HepG2 (cell line): Measurements from ENCODE around the gene MAGEA8. TPM values are rescaled to one million over a fixed set of nuclear protein-coding genes. Genes with fewer than 3 reads are reported as not detected.

ENCODE experiments used
- ATAC-seq: fragments of 200-7000 bp; cut with Tn5 transposase; 3 replicates; pipeline ENCODE4 v1.9.1; 2020; ENCODE audit warnings: mild to moderate bottlenecking, moderate library complexity
- BruUV-seq: library from RNA; stranded (reverse); fragments of 400-500 nt; replicated peaks from 2 replicates; lab custom pipeline; 2021; lab: Mats Ljungman, UMichigan
- CTCF ChIA-PET: fragments of 300-600 bp; formaldehyde crosslinking; extraction: SDS; loops from one replicate; lab custom pipeline; 2021; ENCODE audit warnings: low total read pairs, inconsistent platforms, low intra/inter-chr PET ratio; lab: Yijun Ruan, JAX
- POLR2A ChIA-PET: fragments of 350-600 bp; sonication (Branson Sonifier 250); formaldehyde crosslinking; loops from one replicate; lab custom pipeline; 2020; ENCODE audit warnings: antibody characterized with exemption, inconsistent platforms; lab: Yijun Ruan, JAX
- DNase-seq: peaks from one replicate; pipeline ENCODE4 v3.0.0-alpha.2; 2015; ENCODE audit warnings: low spot score
- FAIRE-seq: peaks from 3 replicates; lab custom pipeline; 2011; peaks lifted over from hg19 to GRCh38; lab: Jason Lieb, UNC
- H2AFZ ChIP-seq: one replicate; pipeline ENCODE4 v1.6.1; 2011; ENCODE audit warnings: low read length, inconsistent platforms
- H3K27ac ChIP-seq: fragments of 300-600 bp; 3 replicates; pipeline ENCODE4 v1.8.0; 2011; ENCODE audit warnings: mixed run types, mild to moderate bottlenecking, mixed read lengths, low read length, inconsistent platforms; ENCODE audit not compliant: insufficient read depth; ENCODE audit errors: extremely low read length
- H3K27me3 ChIP-seq, 2 experiments: fragments of 200-600 bp in 1 of 2; 2 replicates in 1 of 2; 3 replicates in 1 of 2; pipeline versions ENCODE4 v1.6.0 to v1.8.0; 2011; ENCODE audit warnings: low read length in 2 of 2, mild to moderate bottlenecking in 2 of 2, moderate library complexity in 2 of 2, inconsistent platforms in 1 of 2; ENCODE audit not compliant: insufficient read depth in 2 of 2, control insufficient read depth in 1 of 2
- H3K36me3 ChIP-seq, 2 experiments: fragments of 200-600 bp in 1 of 2; replicated peaks in 1 of 2; 2 replicates in 1 of 2; 3 replicates in 1 of 2; pipeline versions ENCODE4 v1.5.1 to v1.8.0; 2011; ENCODE audit warnings: low read length in 2 of 2, inconsistent platforms in 1 of 2; ENCODE audit not compliant: insufficient read depth in 2 of 2, control insufficient read depth in 1 of 2
- H3K4me1 ChIP-seq: 2 replicates; pipeline ENCODE4 v1.5.1; 2012; ENCODE audit warnings: low read length, inconsistent platforms; ENCODE audit not compliant: insufficient read depth
- H3K4me2 ChIP-seq: 2 replicates; pipeline ENCODE4 v1.6.0; 2011; ENCODE audit warnings: low read depth, low read length, inconsistent platforms
- H3K4me3 ChIP-seq, 3 experiments: fragments of 200-600 bp in 1 of 3; sonication (generic), shearing (Covaris generic) in 1 of 3; replicated peaks in 1 of 3; 2 replicates each; pipeline ENCODE4 v1.5.1; 2011 to 2016; ENCODE audit warnings: low read length in 3 of 3, inconsistent platforms in 2 of 3, low read depth in 2 of 3, mild to moderate bottlenecking in 2 of 3, control low read depth in 1 of 3, mixed read lengths in 1 of 3; ENCODE audit not compliant: insufficient read depth in 1 of 3
- H3K79me2 ChIP-seq: one replicate; pipeline ENCODE4 v1.6.1; 2011; ENCODE audit warnings: low read length, inconsistent platforms; ENCODE audit not compliant: insufficient read depth
- H3K9ac ChIP-seq: 2 replicates; pipeline ENCODE4 v1.6.0; 2011; ENCODE audit warnings: mild to moderate bottlenecking, low read depth, low read length, inconsistent platforms; ENCODE audit not compliant: insufficient read depth
- H3K9me3 ChIP-seq: 2 replicates; pipeline ENCODE4 v1.5.1; 2012; ENCODE audit warnings: mild to moderate bottlenecking, low read length
- H4K20me1 ChIP-seq: 2 replicates; pipeline ENCODE4 v1.6.0; 2011; ENCODE audit warnings: inconsistent platforms, mild to moderate bottlenecking, low read length, moderate library complexity; ENCODE audit not compliant: insufficient read depth
- BRF2 ChIP-seq: sonication (generic); formaldehyde crosslinking; IDR thresholded peaks from 2 replicates; pipeline ENCODE4 v1.8.1; 2022; ENCODE audit warnings: mild to moderate bottlenecking, missing genetic modification reagents
- E2F2 ChIP-seq: sonication (generic); formaldehyde crosslinking; IDR thresholded peaks from 2 replicates; pipeline ENCODE4 v1.4.0; 2020; ENCODE audit warnings: missing genetic modification reagents, borderline replicate concordance
- GATAD1 ChIP-seq: IDR thresholded peaks from 2 replicates; pipeline ENCODE4 v1.6.1; 2016; ENCODE audit warnings: missing genetic modification reagents, missing compliant biosample characterization
- MLLT10 ChIP-seq: sonication (generic); formaldehyde crosslinking; IDR thresholded peaks from 2 replicates; pipeline ENCODE4 v1.4.0; 2020; ENCODE audit warnings: missing genetic modification reagents
- RNF219 ChIP-seq: sonication (generic); formaldehyde crosslinking; IDR thresholded peaks from 2 replicates; pipeline ENCODE4 v1.5.0; 2020; ENCODE audit warnings: mild to moderate bottlenecking, missing genetic modification reagents
- TEAD2 ChIP-seq: sonication (generic); formaldehyde crosslinking; IDR thresholded peaks from 2 replicates; pipeline ENCODE4 v1.9.0; 2021; ENCODE audit warnings: missing genetic modification reagents
- WGBS: methylation state at CpG from one replicate; pipeline ENCODE4 v1.1.6; 2017; ENCODE audit warnings: low lambda C conversion rate; 5-methylcytosine and 5-hydroxymethylcytosine counted together
- in situ Hi-C: cut with HindIII; loops from 2 replicates; pipeline ENCODE4 v1.10.0; 2017; ENCODE audit warnings: low pct_unique_long_range_greater_than_20kb; ENCODE audit not compliant: extremely low pct_ligation_motif_present
- intact Hi-C: fragments of 100-400 bp; cut with micrococcal nuclease; formaldehyde crosslinking; loops from one replicate; pipeline ENCODE4 v1.10.0; 2022; ENCODE audit not compliant: unreplicated experiment
- polyA plus RNA-seq, 8 experiments: library from polyadenylated mRNA; depleted of rRNA in 3 of 8; stranded (reverse) in 7 of 8; unstranded in 1 of 8; fragments of >200 nt; fragmentation: Illumina TruSeq in 4 of 8; extraction: Trizol in 4 of 8; gene quantifications; 2 replicates each; pipeline versions ENCODE4 v1.2.1 to v1.2.3, GENCODE V29; 2011 to 2016; ENCODE audit warnings: low read depth in 4 of 8, missing spikeins in 1 of 8, mixed read lengths in 1 of 8; ENCODE audit not compliant: insufficient read depth in 1 of 8
- total RNA-seq, 5 experiments: library from RNA; depleted of rRNA; stranded (reverse); fragments of >200 nt; fragmentation: Illumina TruSeq; extraction: Trizol; gene quantifications; 2 replicates each; pipeline ENCODE4 v1.2.3, GENCODE V29; 2016; ENCODE audit warnings: low read depth in 1 of 5
- TF ChIP-seq, protein P1 (sequence below): sonication (generic); formaldehyde crosslinking; IDR thresholded peaks from 2 replicates; pipeline ENCODE4 v1.4.0; 2020; ENCODE audit warnings: missing genetic modification reagents, borderline replicate concordance
- TF ChIP-seq, protein P2 (sequence below): sonication (generic); formaldehyde crosslinking; IDR thresholded peaks from 2 replicates; pipeline ENCODE4 v1.4.0; 2020; ENCODE audit warnings: missing genetic modification reagents, borderline replicate concordance
- TF ChIP-seq, protein P3 (sequence below): sonication (generic); formaldehyde crosslinking; IDR thresholded peaks from 2 replicates; pipeline ENCODE4 v1.9.0; 2022; ENCODE audit warnings: missing genetic modification reagents, mild to moderate bottlenecking, borderline replicate concordance
- TF ChIP-seq, protein P4 (sequence below): sonication (generic); formaldehyde crosslinking; IDR thresholded peaks from 2 replicates; pipeline ENCODE4 v1.4.0; 2020; ENCODE audit warnings: missing genetic modification reagents

Gene MAGEA8
- total and polyA plus RNA-seq, 2 of the 13 experiments (the other 11 are each of a cell fraction or from before 2014, with no cell fraction given) = not detected

DNA sequence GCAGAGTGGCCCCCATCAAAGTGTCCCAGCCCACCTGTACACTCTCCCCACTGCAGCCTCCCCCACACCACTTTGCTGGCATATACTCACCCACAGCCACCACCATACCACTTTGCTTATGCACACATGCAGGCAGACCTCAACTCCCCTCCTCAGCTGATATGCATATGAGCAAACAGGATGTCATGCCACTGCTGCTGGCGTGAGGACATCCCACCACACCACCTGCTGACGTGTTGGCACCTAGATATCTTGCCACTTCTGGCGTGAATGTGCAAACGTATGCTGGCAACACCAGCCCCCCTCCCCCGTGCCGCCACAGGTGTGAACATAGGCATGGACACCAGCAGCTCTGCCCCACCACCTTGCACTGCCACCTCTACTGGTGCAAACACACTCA is 22.4 kb upstream of the MAGEA8 start:
- H3K27ac ChIP-seq = no peak overlapping the region
- TF ChIP-seq, protein P1, sequence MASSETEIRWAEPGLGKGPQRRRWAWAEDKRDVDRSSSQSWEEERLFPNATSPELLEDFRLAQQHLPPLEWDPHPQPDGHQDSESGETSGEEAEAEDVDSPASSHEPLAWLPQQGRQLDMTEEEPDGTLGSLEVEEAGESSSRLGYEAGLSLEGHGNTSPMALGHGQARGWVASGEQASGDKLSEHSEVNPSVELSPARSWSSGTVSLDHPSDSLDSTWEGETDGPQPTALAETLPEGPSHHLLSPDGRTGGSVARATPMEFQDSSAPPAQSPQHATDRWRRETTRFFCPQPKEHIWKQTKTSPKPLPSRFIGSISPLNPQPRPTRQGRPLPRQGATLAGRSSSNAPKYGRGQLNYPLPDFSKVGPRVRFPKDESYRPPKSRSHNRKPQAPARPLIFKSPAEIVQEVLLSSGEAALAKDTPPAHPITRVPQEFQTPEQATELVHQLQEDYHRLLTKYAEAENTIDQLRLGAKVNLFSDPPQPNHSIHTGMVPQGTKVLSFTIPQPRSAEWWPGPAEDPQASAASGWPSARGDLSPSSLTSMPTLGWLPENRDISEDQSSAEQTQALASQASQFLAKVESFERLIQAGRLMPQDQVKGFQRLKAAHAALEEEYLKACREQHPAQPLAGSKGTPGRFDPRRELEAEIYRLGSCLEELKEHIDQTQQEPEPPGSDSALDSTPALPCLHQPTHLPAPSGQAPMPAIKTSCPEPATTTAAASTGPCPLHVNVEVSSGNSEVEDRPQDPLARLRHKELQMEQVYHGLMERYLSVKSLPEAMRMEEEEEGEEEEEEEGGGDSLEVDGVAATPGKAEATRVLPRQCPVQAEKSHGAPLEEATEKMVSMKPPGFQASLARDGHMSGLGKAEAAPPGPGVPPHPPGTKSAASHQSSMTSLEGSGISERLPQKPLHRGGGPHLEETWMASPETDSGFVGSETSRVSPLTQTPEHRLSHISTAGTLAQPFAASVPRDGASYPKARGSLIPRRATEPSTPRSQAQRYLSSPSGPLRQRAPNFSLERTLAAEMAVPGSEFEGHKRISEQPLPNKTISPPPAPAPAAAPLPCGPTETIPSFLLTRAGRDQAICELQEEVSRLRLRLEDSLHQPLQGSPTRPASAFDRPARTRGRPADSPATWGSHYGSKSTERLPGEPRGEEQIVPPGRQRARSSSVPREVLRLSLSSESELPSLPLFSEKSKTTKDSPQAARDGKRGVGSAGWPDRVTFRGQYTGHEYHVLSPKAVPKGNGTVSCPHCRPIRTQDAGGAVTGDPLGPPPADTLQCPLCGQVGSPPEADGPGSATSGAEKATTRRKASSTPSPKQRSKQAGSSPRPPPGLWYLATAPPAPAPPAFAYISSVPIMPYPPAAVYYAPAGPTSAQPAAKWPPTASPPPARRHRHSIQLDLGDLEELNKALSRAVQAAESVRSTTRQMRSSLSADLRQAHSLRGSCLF = no peak
- TF ChIP-seq BRF2 (CRISPR knock-in tag) (no peak), TEAD2 (CRISPR knock-in tag) (no peak), MLLT10 (CRISPR knock-in tag) (no peak), E2F2 (CRISPR knock-in tag) (no peak), GATAD1 (CRISPR knock-in tag) (no peak), RNF219 (CRISPR knock-in tag) (no peak)
- TF ChIP-seq, protein P2, sequence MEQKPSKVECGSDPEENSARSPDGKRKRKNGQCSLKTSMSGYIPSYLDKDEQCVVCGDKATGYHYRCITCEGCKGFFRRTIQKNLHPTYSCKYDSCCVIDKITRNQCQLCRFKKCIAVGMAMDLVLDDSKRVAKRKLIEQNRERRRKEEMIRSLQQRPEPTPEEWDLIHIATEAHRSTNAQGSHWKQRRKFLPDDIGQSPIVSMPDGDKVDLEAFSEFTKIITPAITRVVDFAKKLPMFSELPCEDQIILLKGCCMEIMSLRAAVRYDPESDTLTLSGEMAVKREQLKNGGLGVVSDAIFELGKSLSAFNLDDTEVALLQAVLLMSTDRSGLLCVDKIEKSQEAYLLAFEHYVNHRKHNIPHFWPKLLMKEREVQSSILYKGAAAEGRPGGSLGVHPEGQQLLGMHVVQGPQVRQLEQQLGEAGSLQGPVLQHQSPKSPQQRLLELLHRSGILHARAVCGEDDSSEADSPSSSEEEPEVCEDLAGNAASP (CRISPR knock-in tag) = no peak
- TF ChIP-seq, protein P3, sequence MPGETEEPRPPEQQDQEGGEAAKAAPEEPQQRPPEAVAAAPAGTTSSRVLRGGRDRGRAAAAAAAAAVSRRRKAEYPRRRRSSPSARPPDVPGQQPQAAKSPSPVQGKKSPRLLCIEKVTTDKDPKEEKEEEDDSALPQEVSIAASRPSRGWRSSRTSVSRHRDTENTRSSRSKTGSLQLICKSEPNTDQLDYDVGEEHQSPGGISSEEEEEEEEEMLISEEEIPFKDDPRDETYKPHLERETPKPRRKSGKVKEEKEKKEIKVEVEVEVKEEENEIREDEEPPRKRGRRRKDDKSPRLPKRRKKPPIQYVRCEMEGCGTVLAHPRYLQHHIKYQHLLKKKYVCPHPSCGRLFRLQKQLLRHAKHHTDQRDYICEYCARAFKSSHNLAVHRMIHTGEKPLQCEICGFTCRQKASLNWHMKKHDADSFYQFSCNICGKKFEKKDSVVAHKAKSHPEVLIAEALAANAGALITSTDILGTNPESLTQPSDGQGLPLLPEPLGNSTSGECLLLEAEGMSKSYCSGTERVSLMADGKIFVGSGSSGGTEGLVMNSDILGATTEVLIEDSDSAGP (CRISPR knock-in tag) = no peak
- TF ChIP-seq, protein P4, sequence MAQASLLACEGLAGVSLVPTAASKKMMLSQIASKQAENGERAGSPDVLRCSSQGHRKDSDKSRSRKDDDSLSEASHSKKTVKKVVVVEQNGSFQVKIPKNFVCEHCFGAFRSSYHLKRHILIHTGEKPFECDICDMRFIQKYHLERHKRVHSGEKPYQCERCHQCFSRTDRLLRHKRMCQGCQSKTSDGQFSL (CRISPR knock-in tag) = no peak
- H3K27me3 ChIP-seq = no peaks in the 10 kb centered on the region
- WGBS = no CpG with 5 or more reads among the region's 6 CpGs
- H3K4me2 ChIP-seq = no peak overlapping the region
- H3K9me3 ChIP-seq = no peaks in the 10 kb centered on the region
- H3K36me3 ChIP-seq = no peaks in the 10 kb centered on the region
- H3K9ac ChIP-seq = no peak overlapping the region
- no peaks in the 10 kb centered on the region for H3K79me2 ChIP-seq
- ATAC-seq (no peak), DNase-seq (no peak), FAIRE-seq (no peak)
- H3K4me3 ChIP-seq = no peak overlapping the region
- no peak overlapping the region for H2AFZ ChIP-seq
- in situ Hi-C loops = no loop called here
- intact Hi-C loops = no loop called here
- no peaks in the 10 kb centered on the region for H4K20me1 ChIP-seq
- BruUV-seq = no TSS peak
- CTCF ChIA-PET = no interaction called here
- POLR2A ChIA-PET = no interaction called here
- H3K4me1 ChIP-seq = no peaks in the 10 kb centered on the region
